ENCODE data around the gene KCNN2.

- TF ChIP-seq EP300 (IDR thresholded peaks at IDR 0.05) (no peak), CTCF (IDR thresholded peaks at IDR 0.05) (no peak), POLR2A (IDR thresholded peaks at IDR 0.05) (no peak)
Observed at GRCh38 chr5:114458726-114459125, 96.9 kb downstream of the KCNN2 start.

All from sigmoid colon (tissue), 4 donors.